Neural cell (in vitro differentiated cells): ENCODE measurements around the gene ZNF428. TPM values are rescaled to one million over a fixed set of nuclear protein-coding genes. Genes with fewer than 3 reads are reported as not detected.

Source experiments
- H2AFZ ChIP-seq: fragments of 200-600, 300-800 bp; sonication (generic), shearing (Covaris generic); 2 replicates; pipeline ENCODE4 v1.6.0; 2014; ENCODE audit warnings: low read depth, mild to moderate bottlenecking, antibody characterized with exemption, low read length, moderate library complexity
- H3F3A ChIP-seq: fragments of 200-600 bp; shearing (Covaris generic); 2 replicates; pipeline ENCODE4 v1.6.1; 2016; ENCODE audit warnings: mild to moderate bottlenecking, moderate library complexity, mixed read lengths, antibody characterized with exemption, low read length; ENCODE audit not compliant: insufficient read depth, poor library complexity, severe bottlenecking
- H3K27ac ChIP-seq: fragments of 200-600, 300-800 bp; sonication (generic), shearing (Covaris generic); 2 replicates; pipeline ENCODE4 v1.5.1; 2014; ENCODE audit warnings: mild to moderate bottlenecking, low read length, moderate library complexity
- H3K27me3 ChIP-seq: fragments of 300-800, 200-600 bp; sonication (generic), shearing (Covaris generic); 2 replicates; pipeline ENCODE4 v1.6.0; 2014; ENCODE audit warnings: mild to moderate bottlenecking, low read depth, low read length, moderate library complexity; ENCODE audit not compliant: insufficient read depth
- H3K36me3 ChIP-seq: fragments of 300-800, 200-600 bp; sonication (generic), shearing (Covaris generic); 2 replicates; pipeline ENCODE4 v1.5.1; 2014; ENCODE audit warnings: mild to moderate bottlenecking, antibody characterized with exemption, low read length, moderate library complexity; ENCODE audit not compliant: insufficient read depth
- H3K4me2 ChIP-seq: fragments of 300-800, 200-600 bp; sonication (generic), shearing (Covaris generic); 2 replicates; pipeline ENCODE4 v1.6.0; 2014; ENCODE audit warnings: mild to moderate bottlenecking, low read length
- H3K4me3 ChIP-seq: fragments of 300-800, 200-600 bp; sonication (generic), shearing (Covaris generic); 2 replicates; pipeline ENCODE4 v1.5.1; 2014; ENCODE audit warnings: mild to moderate bottlenecking, low read length, moderate library complexity
- H3K79me2 ChIP-seq: fragments of 200-600 bp; shearing (Covaris generic); replicated peaks from 2 replicates; pipeline ENCODE4 v1.6.0; 2014; ENCODE audit warnings: mild to moderate bottlenecking, low read length, moderate library complexity; ENCODE audit not compliant: insufficient read depth
- H3K9ac ChIP-seq: fragments of 300-800, 200-600 bp; sonication (generic), shearing (Covaris generic); 2 replicates; pipeline ENCODE4 v1.6.1; 2016; ENCODE audit warnings: mild to moderate bottlenecking, low read length, mixed read lengths
- H3K9me2 ChIP-seq: fragments of 200-600 bp; shearing (Covaris generic); 2 replicates; pipeline ENCODE4 v1.6.1; 2016; ENCODE audit warnings: mild to moderate bottlenecking, low read length, mixed read lengths; ENCODE audit not compliant: insufficient read depth
- H3K9me3 ChIP-seq: fragments of 200-600, 300-800 bp; sonication (generic), shearing (Covaris generic); 2 replicates; pipeline ENCODE4 v1.6.1; 2016; ENCODE audit warnings: mild to moderate bottlenecking, mixed run types, low read length, moderate library complexity, mixed read lengths
- H4K20me1 ChIP-seq: fragments of 200-600 bp; shearing (Covaris generic); 2 replicates; pipeline ENCODE4 v1.6.1; 2016; ENCODE audit warnings: mild to moderate bottlenecking, mixed run types; ENCODE audit not compliant: insufficient read depth
- EP300 ChIP-seq: fragments of 450-650 bp; conservative IDR thresholded peaks from 2 replicates; pipeline ENCODE4 v1.6.1; 2014; ENCODE audit warnings: antibody characterized with exemption, mild to moderate bottlenecking, moderate library complexity; ENCODE audit not compliant: poor library complexity, severe bottlenecking
- EZH2 ChIP-seq: fragments of 200-600, 300-800 bp; shearing (Covaris generic), sonication (generic); IDR thresholded peaks from 2 replicates; pipeline ENCODE4 v1.6.1; 2014; ENCODE audit warnings: antibody characterized with exemption, low read length, borderline replicate concordance, mild to moderate bottlenecking; ENCODE audit not compliant: insufficient read depth, poor library complexity, severe bottlenecking
- MXI1 ChIP-seq: fragments of 450-650 bp; conservative IDR thresholded peaks from 2 replicates; pipeline ENCODE4 v1.6.1; 2014; ENCODE audit warnings: antibody characterized with exemption, mild to moderate bottlenecking; ENCODE audit not compliant: poor library complexity, severe bottlenecking
- POLR2AphosphoS5 ChIP-seq: IDR thresholded peaks from 2 replicates; pipeline ENCODE4 v1.6.1; 2012
- RAD21 ChIP-seq: fragments of 450-650 bp; conservative IDR thresholded peaks from 2 replicates; pipeline ENCODE4 v1.6.1; 2014; ENCODE audit warnings: antibody characterized with exemption, mild to moderate bottlenecking, moderate library complexity
- SMC3 ChIP-seq: fragments of 450-650 bp; conservative IDR thresholded peaks from 2 replicates; pipeline ENCODE4 v1.6.1; 2014; ENCODE audit warnings: antibody characterized with exemption, mild to moderate bottlenecking, moderate library complexity; ENCODE audit not compliant: poor library complexity
- TAF1 ChIP-seq: IDR thresholded peaks from 2 replicates; pipeline ENCODE4 v1.6.1; 2012; ENCODE audit warnings: low read depth
- polyA plus RNA-seq: library from polyadenylated mRNA; depleted of rRNA; stranded (reverse); fragments of >200 nt; gene quantifications from 2 replicates; pipeline ENCODE4 v1.2.3, GENCODE V29; 2014
- TF ChIP-seq, protein P1 (sequence below): IDR thresholded peaks from 2 replicates; pipeline ENCODE4 v1.6.1; 2012; ENCODE audit warnings: borderline replicate concordance
- TF ChIP-seq, protein P2 (sequence below): fragments of 450-650 bp; IDR thresholded peaks from 2 replicates; pipeline ENCODE4 v1.5.1; 2014; ENCODE audit warnings: antibody characterized with exemption, mild to moderate bottlenecking, moderate library complexity; ENCODE audit not compliant: poor library complexity, severe bottlenecking

ZNF428 gene
- polyA plus RNA-seq, 1 donor from 2014 or later, result 1,008 TPM

DNA sequence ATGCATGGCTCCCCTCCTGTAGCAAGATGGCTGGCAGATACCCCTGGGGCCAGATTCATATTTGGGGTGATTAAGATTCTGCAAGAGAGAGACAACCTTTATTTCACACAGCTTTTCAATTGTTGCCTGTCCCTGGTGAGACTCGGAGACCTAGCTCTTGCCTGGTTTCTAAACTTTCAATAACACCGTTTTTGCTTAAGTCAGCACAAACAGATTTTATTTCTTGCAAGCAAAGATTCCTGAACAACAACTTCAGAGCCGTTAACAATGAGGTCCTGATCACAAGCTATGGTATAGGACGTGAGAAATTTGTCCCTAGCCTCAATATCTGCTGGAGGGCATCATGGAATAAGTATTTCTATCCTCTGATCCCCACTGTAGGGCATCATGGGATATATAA lies 23.1 kb upstream of the ZNF428 start:
- H3K27ac ChIP-seq, result no peak overlapping the region

DNA sequence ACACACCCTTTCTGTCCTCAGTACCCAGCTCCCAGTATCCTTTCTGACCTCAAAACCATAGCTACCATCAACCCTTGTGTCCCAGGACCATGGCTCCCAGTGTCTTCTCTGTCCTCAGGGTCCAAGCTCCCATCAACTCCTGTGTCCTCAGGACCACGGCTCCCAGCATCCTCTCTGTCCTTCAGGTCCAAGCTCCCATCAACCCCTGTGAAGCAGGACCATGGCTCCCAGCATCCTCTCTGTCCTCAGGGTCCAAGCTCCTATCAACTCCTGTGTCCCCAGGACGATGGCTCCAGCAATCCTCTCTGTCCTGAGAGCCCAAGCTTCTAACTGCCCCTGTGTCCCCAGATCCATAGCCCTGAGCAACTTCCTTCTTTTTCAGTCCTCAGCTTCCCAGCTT lies 21.9 kb upstream of the ZNF428 start:
- Histone ChIP-seq H3K4me3 (no peak overlapping the region), H3K36me3 (no peaks in the 10 kb centered on the region), H3K9ac (no peak overlapping the region), H3K27me3 (no peaks in the 10 kb centered on the region), H2AFZ (no peak overlapping the region), H3F3A (no peaks in the 10 kb centered on the region), H3K9me2 (no peaks in the 10 kb centered on the region), H3K9me3 (no peaks in the 10 kb centered on the region), H3K4me2 (no peak overlapping the region), H3K79me2 (peaks cover 36% of the 10 kb centered on the region), H4K20me1 (no peaks in the 10 kb centered on the region), H3K27ac (no peak overlapping the region)
- TF ChIP-seq MXI1, result no peak
- TF ChIP-seq SMC3, result no peak
- TF ChIP-seq, protein P1, sequence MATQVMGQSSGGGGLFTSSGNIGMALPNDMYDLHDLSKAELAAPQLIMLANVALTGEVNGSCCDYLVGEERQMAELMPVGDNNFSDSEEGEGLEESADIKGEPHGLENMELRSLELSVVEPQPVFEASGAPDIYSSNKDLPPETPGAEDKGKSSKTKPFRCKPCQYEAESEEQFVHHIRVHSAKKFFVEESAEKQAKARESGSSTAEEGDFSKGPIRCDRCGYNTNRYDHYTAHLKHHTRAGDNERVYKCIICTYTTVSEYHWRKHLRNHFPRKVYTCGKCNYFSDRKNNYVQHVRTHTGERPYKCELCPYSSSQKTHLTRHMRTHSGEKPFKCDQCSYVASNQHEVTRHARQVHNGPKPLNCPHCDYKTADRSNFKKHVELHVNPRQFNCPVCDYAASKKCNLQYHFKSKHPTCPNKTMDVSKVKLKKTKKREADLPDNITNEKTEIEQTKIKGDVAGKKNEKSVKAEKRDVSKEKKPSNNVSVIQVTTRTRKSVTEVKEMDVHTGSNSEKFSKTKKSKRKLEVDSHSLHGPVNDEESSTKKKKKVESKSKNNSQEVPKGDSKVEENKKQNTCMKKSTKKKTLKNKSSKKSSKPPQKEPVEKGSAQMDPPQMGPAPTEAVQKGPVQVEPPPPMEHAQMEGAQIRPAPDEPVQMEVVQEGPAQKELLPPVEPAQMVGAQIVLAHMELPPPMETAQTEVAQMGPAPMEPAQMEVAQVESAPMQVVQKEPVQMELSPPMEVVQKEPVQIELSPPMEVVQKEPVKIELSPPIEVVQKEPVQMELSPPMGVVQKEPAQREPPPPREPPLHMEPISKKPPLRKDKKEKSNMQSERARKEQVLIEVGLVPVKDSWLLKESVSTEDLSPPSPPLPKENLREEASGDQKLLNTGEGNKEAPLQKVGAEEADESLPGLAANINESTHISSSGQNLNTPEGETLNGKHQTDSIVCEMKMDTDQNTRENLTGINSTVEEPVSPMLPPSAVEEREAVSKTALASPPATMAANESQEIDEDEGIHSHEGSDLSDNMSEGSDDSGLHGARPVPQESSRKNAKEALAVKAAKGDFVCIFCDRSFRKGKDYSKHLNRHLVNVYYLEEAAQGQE, result no peak
- TF ChIP-seq EZH2, result no peak
- no peak for TF ChIP-seq TAF1
- TF ChIP-seq EP300, result no peak
- TF ChIP-seq POLR2AphosphoS5, result no peak
- TF ChIP-seq RAD21, result no peak
- TF ChIP-seq, protein P2, sequence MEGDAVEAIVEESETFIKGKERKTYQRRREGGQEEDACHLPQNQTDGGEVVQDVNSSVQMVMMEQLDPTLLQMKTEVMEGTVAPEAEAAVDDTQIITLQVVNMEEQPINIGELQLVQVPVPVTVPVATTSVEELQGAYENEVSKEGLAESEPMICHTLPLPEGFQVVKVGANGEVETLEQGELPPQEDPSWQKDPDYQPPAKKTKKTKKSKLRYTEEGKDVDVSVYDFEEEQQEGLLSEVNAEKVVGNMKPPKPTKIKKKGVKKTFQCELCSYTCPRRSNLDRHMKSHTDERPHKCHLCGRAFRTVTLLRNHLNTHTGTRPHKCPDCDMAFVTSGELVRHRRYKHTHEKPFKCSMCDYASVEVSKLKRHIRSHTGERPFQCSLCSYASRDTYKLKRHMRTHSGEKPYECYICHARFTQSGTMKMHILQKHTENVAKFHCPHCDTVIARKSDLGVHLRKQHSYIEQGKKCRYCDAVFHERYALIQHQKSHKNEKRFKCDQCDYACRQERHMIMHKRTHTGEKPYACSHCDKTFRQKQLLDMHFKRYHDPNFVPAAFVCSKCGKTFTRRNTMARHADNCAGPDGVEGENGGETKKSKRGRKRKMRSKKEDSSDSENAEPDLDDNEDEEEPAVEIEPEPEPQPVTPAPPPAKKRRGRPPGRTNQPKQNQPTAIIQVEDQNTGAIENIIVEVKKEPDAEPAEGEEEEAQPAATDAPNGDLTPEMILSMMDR, result no peak

More for the DNA sequence above, 23.1 kb upstream of the ZNF428 start:
- no peak overlapping the region for H3K4me3 ChIP-seq
- H4K20me1 ChIP-seq, result no peaks in the 10 kb centered on the region
- no peaks in the 10 kb centered on the region for H3K9me3 ChIP-seq
- H3K36me3 ChIP-seq, result no peaks in the 10 kb centered on the region
- H3K27me3 ChIP-seq, result no peaks in the 10 kb centered on the region
- no peaks in the 10 kb centered on the region for H3F3A ChIP-seq
- no peak overlapping the region for H2AFZ ChIP-seq
- H3K9me2 ChIP-seq, result no peaks in the 10 kb centered on the region
- TF ChIP-seq RAD21 (no peak), EZH2 (no peak), POLR2AphosphoS5 (no peak), TAF1 (no peak), MXI1 (no peak), SMC3 (no peak)
- TF ChIP-seq, protein P2, result no peak
- TF ChIP-seq, protein P1, result no peak
- H3K79me2 ChIP-seq, result peaks cover 27% of the 10 kb centered on the region
- no peak overlapping the region for H3K4me2 ChIP-seq
- H3K9ac ChIP-seq, result no peak overlapping the region
